Measurements from ENCODE around the gene NLRP7.
"Not testable (repeated sequence)": the region's sequence is repeated elsewhere in the genome, so short reads cannot be mapped to it uniquely, and the experiment has no call there.

NLRP7 gene

GRCh38 chr19:54949412-54949811 is 2.1 kb upstream of the NLRP7 start:
- H3K36me3 ChIP-seq (ENCODE audit: low read length): no peaks in the 10 kb centered on the region
- no peak overlapping the region for H2AFZ ChIP-seq (ENCODE audit: low read depth, low read length, severe bottlenecking)
- H3K4me2 ChIP-seq (ENCODE audit: low read depth, low read length, poor library complexity, severe bottlenecking): peak overlapping the region; percentile 80
- no peaks in the 10 kb centered on the region for H3K27me3 ChIP-seq (ENCODE audit: low read length)
- peak overlapping the region; percentile 62 for H3K9ac ChIP-seq (ENCODE audit: low read length)
- no peaks in the 10 kb centered on the region for H3K9me3 ChIP-seq (ENCODE audit: insufficient read depth, low read length)
- H3F3A ChIP-seq (ENCODE audit: insufficient read depth): peaks cover 59% of the 10 kb centered on the region
- H3K4me3 ChIP-seq (ENCODE audit: insufficient read depth, low read length, poor library complexity, severe bottlenecking): peak overlapping the region; percentile 28
- H3K27ac ChIP-seq (ENCODE audit: low read depth, low read length): peak overlapping the region; percentile 97
- no peaks in the 10 kb centered on the region for H4K20me1 ChIP-seq (ENCODE audit: low read depth, low read length)
- TF ChIP-seq CTCF (IDR thresholded peaks at IDR 0.05; ENCODE audit: insufficient read depth, low read length, poor library complexity, severe bottlenecking): no peak
- no peak for TF ChIP-seq EZH2phosphoT487 (conservative IDR thresholded peaks at IDR 0.05; ENCODE audit: low read length)
- no peaks in the 10 kb centered on the region for H3K79me2 ChIP-seq (ENCODE audit: insufficient read depth, low read length)
- H3K9me2 ChIP-seq (replicated peaks; ENCODE audit: insufficient read depth, low read length): no peaks in the 10 kb centered on the region

DNA sequence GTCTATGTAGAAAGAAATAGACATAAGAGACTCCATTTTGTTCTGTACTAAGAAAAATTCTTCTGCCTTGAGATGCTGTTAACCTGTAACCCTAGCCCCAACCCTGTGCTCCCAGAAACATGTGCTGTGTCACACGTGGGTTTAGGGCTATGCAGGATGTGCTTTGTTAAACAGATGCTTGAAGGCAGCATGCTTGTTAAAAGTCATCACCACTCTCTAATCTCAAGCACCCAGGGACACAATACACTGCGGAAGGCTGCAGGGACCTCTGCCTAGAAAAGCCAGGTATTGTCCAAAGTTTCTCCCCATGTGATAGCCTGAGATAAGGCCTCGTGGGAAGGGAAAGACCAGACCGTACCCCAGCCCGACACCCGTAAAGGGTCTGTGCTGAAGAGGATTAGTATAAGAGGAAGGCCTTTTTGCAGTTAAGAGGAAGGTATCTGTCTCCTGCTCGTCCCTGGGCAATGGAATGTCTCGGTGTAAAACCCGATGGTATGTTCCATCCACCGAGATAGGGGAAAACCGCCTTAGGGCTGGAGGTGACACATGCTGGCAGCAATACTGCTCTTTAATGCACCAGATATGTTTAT is 3.5 kb downstream of the NLRP7 start:
- not testable (repeated sequence) for H3K79me2 ChIP-seq (ENCODE audit: insufficient read depth, low read length); H3K9me3 ChIP-seq (ENCODE audit: insufficient read depth, low read length); H3K9me2 ChIP-seq (replicated peaks; ENCODE audit: insufficient read depth, low read length); H3K36me3 ChIP-seq (ENCODE audit: low read length); H3K4me3 ChIP-seq (ENCODE audit: insufficient read depth, low read length, poor library complexity, severe bottlenecking); H3K27me3 ChIP-seq (ENCODE audit: low read length); H3K9ac ChIP-seq (ENCODE audit: low read length); H4K20me1 ChIP-seq (ENCODE audit: low read depth, low read length); H3K4me2 ChIP-seq (ENCODE audit: low read depth, low read length, poor library complexity, severe bottlenecking)
- H2AFZ ChIP-seq (ENCODE audit: low read depth, low read length, severe bottlenecking): peak overlapping the region; percentile 26
- H3F3A ChIP-seq (ENCODE audit: insufficient read depth): peaks cover 37% of the 10 kb centered on the region
- H3K27ac ChIP-seq (ENCODE audit: low read depth, low read length): peak overlapping the region; percentile 65

DNA sequence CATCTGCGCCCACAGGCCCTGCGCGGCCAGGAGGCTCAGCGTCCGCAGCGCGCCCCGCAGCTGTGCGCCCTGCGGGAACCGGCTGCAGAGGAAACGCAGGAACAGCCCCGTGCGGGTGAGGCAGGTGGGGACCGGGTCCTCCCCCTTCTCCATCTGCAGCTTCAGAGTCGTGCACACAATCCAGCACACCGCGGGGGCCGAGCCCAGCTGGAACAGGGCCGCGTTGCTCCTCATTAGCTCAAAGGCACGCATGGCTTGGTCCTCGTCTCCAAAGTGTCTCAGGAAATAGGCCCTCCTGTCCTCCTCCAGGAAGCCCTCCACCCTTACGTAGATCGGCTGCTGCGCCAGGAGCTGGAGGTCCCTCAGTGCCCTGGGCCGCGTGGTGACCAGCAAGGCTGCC is 7.8 kb downstream of the NLRP7 start:
- Histone ChIP-seq H3K36me3 (ENCODE audit: low read length) (peaks cover 15% of the 10 kb centered on the region), H3K27ac (ENCODE audit: low read depth, low read length) (peak overlapping the region; percentile 84), H3K79me2 (ENCODE audit: insufficient read depth, low read length) (peaks cover 36% of the 10 kb centered on the region), H3K4me2 (ENCODE audit: low read depth, low read length, poor library complexity, severe bottlenecking) (peak overlapping the region; percentile 76), H3F3A (ENCODE audit: insufficient read depth) (peaks cover 10% of the 10 kb centered on the region), H3K9ac (ENCODE audit: low read length) (peak overlapping the region; percentile 74; the same call in 1 of the 2 replicates)
- H4K20me1 ChIP-seq (ENCODE audit: low read depth, low read length); H3K4me3 ChIP-seq (ENCODE audit: insufficient read depth, low read length, poor library complexity, severe bottlenecking); H2AFZ ChIP-seq (ENCODE audit: low read depth, low read length, severe bottlenecking); H3K27me3 ChIP-seq (ENCODE audit: low read length); H3K9me3 ChIP-seq (ENCODE audit: insufficient read depth, low read length); H3K9me2 ChIP-seq (replicated peaks; ENCODE audit: insufficient read depth, low read length): not testable (repeated sequence)

GRCh38 chr19:54938906-54939305 is 8.4 kb downstream of the NLRP7 start:
- H3K27ac ChIP-seq (ENCODE audit: low read depth, low read length): peak overlapping the region; percentile 84
- H3K4me3 ChIP-seq (ENCODE audit: insufficient read depth, low read length, poor library complexity, severe bottlenecking): peak overlapping the region; percentile 81
- peaks cover 41% of the 10 kb centered on the region for H3K79me2 ChIP-seq (ENCODE audit: insufficient read depth, low read length)

More at GRCh38 chr19:54938906-54939305, 8.4 kb downstream of the NLRP7 start:
- H3K9ac ChIP-seq (ENCODE audit: low read length): peak overlapping the region; percentile 74
- H3K9me2 ChIP-seq (replicated peaks; ENCODE audit: insufficient read depth, low read length): no peaks in the 10 kb centered on the region
- H2AFZ ChIP-seq (ENCODE audit: low read depth, low read length, severe bottlenecking): peak overlapping the region; percentile 8
- H3F3A ChIP-seq (ENCODE audit: insufficient read depth): peaks cover 6% of the 10 kb centered on the region
- no peaks in the 10 kb centered on the region for H3K9me3 ChIP-seq (ENCODE audit: insufficient read depth, low read length)
- H3K27me3 ChIP-seq (ENCODE audit: low read length): no peaks in the 10 kb centered on the region
- TF ChIP-seq EZH2phosphoT487 (conservative IDR thresholded peaks at IDR 0.05; ENCODE audit: low read length) (no peak), CTCF (IDR thresholded peaks at IDR 0.05; ENCODE audit: insufficient read depth, low read length, poor library complexity, severe bottlenecking) (no peak)
- no peaks in the 10 kb centered on the region for H4K20me1 ChIP-seq (ENCODE audit: low read depth, low read length)
- H3K4me2 ChIP-seq (ENCODE audit: low read depth, low read length, poor library complexity, severe bottlenecking): peak overlapping the region; percentile 76
- peaks cover 21% of the 10 kb centered on the region for H3K36me3 ChIP-seq (ENCODE audit: low read length)
